T-helper 1 cell (primary cell): Measurements from ENCODE around the gene ZBP1.
A peak's percentile ranks its signal among the peaks of the same experiment; 100 is the strongest.

Experiments
- DNase-seq, 5 donors: peaks; one replicate each; pipeline ENCODE4 v3.0.0-alpha.2; 2012 to 2020

The ZBP1 gene

DNA sequence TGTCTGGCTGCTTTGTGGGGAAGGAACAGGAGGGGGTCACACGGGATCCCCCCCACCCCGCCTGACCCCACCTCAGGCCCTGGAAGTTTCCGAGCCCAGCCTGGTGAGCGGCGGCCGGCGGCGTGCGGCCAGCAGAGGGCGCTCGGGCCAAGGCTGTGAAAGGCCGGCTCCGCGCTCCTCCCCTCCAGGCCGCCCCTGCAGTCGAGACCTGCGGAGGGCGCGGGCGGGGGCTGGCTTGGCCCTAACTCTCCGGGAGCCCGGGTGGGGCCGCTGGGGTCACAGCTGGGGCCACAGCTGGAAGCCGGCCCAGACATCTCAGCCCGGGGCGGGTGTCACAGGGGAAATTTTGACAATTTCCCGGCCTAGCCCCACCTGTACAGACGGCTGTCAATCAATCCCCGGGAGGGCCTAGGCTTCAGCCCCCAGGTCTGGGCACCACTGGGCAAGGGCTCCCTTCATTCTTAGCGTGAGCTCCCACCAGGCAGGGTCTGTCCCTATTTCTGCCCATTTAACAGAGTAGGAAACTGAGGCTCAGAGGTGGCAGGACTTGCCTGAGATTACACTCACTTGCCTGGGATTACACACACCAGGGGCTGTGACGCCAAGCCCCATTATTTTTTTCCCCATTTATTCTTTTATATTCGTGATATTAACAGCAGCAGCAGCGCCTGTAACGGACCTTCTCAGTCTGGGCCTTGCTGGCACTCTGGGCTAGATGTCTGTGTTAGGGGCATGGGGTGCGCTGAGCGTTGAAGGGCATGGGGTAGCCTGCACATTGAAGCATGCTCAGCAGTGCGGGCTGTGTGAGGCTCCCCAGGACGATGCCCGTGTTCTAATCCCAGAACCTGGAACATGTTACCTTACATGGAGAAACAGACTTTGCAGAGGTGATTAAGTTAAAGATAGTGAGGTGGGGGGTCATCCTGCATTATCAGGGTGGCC is 23.0 kb downstream of the ZBP1 start:
- DNase-seq = peak; percentile 49 to 70 (median 64)

DNA sequence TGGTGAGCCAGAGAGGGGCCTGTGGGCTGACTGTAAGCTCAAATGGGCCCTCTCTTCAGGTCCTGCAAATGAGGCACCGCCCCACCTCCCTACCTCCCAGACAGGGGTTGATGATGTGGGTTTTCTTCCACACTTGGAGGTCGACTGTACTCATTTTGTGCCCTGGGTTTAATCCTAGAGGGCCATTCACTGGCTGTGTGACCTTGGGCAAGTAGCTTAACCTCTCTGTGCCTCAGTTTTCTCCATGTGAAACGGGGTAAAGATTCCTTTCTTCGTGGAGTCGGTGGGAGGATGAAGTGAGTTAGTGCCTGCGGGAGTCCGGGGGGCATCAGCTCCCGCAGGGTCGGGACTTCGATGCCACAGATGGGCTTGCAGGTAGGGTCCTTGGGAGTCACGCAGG is 23.9 kb downstream of the ZBP1 start:
- no peak for DNase-seq

DNA sequence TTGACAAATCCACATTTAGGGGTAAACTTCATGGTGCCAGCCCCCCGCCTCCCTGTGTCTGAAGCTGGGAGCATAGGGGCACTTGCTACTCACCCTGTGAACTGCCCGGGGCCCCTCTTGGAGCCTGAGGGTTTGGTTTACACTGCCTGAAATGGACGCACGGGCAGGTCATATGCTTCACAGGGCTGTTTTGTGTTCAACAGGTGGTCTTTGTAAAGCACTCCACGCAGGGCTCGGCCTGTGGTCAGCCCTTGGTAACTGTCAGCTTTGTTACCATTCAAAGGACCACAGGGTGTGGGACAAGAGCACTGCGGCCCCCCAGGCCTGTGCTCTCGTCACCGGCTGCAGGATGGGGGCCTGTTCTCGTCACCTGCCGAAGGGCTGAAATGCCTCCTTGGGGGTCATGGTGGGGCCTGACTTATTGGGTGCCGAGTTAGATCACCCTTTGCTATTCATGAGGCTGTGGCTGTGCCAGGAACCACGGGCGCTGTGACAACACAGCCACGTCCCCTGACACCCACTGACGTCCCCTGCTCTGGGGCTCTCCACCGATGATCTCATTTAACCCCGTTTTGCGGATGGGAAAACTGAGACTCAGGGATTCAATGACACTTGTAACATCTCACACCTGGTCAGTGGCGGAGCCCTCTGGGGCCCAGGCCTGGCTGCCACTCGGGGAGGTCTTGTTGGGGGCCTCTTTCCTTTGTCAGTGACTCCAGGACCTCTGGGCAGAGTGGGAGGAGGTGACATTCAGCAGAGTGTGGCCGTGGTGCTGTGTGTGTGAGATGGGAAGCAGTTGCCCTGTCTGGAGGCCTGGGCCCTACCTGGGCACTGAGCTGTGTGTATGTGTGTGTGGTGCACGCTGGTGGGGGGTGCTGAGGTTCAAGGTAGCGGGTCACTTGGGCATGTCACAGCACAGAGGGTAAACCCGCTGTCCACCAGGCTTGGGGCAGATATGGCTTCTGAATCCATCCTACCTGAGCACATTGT is 24.9 kb downstream of the ZBP1 start:
- no peak for DNase-seq

DNA sequence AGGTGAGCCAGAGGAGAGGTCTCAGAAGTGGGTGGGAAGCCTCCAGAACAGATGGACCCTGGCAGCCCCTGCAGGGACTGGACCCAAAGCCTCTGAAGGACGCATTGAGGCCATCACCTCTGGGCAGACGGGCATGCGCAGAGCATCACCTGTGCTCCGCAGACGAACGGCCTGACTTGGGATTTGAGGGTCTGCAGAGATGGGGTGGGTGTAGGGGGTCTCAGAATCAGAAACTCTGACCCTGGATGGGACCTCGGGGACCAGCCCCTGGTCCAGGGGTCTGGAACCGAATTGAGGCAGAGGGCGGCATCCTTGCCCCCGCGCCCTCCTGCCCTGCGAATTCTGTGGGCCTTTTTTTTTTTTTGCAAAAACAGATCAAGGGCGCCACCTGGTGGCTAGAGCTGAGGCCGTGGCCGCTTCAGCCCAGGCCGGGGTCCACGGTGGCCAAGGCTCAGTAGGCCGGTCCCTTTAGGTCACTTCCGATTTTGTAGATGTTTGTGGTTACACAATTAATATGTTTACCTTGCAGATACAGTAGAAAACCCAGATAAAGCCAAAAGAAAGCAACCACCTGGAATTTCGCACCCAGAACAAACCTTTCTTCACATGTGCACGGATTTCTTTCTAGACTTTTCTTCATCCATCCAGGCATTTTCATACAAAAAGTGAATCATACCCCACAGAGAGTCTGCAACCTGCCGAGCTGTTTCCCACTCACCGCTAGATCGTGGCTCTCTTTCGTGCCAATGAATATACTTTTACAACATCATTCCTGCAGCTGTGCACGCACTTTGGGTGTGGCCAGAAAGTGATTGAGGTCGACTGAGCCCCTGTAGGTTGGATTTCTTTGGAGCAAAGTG is 25.9 kb downstream of the ZBP1 start:
- peak in 4 of 5 donors; percentile 23 to 51 (median 36) for DNase-seq

DNA sequence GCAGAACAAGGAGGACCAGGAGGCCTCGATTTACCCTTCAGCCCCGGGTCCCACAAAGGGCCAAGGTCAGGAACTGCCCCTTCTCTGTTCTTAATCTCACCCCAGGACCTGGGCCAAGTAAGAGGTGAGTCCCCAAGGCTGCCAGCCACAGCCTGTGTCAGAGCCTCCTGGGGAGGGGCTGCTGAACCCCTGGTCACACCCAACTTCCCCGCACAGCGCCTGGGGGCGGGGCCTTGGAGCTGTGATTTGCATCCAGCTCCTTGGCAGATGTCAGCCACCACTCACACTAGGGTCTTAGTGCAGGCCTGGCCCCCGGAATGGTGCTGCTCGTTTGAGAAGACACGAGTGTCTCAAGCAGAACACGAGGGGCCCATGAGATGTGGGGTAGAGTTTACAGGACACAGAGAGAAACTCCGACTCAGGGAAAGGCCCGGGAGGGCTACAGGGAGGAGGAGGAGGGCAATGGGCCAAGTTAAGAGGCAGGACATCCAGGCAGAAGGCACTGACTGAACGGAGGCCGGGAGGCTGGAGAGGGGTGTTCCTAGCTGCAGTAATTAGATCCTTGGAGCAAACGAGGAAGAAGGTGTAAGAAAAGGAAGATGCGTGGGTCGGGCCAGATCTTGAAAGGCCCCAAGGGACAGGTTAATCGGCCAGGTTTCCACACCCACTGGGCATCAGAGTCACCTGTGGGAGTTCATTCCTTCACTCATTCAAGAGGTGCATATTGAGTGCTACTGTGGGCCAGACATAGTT is 26.9 kb downstream of the ZBP1 start:
- no peak for DNase-seq

DNA sequence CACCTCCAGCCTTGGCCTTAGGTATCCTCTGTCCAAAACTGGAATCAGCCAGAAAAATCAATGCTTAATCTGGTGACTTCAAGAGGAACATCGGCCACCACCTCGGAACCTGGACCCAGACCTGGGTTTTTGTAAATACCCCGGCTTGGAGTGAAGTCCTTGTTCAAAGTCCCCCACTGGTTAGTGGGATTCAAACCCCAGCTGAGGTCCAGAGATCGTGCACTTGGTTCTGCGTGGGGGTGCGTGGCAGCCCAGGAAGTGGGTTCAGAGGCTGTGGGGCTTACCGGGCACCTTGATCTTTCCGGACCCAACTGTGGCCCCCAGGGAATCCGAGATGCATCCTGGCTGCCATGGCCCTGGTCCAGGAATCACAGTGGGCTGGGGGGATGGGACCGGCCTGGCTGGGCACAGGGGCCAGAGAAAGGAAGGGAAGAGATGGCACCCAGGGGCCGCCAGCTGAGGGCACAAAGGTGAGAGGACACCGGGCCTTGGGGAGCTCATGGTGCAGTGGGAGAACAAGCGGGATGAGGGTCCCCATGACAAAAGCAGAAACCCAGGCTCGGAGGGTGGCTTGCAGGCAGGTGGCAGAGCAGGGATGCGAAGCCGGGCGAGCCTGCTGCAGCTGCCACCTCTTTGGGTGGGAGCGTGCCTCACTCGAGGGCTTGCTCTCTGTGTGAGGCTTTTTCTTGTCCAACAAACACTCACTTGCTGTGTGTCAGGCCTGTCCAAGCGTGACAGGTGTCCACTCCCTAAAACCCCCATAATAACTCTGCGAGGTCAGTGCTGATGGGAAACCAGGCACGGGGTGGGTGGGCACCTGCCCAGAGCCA is 27.7 kb downstream of the ZBP1 start:
- DNase-seq = no peak

DNA sequence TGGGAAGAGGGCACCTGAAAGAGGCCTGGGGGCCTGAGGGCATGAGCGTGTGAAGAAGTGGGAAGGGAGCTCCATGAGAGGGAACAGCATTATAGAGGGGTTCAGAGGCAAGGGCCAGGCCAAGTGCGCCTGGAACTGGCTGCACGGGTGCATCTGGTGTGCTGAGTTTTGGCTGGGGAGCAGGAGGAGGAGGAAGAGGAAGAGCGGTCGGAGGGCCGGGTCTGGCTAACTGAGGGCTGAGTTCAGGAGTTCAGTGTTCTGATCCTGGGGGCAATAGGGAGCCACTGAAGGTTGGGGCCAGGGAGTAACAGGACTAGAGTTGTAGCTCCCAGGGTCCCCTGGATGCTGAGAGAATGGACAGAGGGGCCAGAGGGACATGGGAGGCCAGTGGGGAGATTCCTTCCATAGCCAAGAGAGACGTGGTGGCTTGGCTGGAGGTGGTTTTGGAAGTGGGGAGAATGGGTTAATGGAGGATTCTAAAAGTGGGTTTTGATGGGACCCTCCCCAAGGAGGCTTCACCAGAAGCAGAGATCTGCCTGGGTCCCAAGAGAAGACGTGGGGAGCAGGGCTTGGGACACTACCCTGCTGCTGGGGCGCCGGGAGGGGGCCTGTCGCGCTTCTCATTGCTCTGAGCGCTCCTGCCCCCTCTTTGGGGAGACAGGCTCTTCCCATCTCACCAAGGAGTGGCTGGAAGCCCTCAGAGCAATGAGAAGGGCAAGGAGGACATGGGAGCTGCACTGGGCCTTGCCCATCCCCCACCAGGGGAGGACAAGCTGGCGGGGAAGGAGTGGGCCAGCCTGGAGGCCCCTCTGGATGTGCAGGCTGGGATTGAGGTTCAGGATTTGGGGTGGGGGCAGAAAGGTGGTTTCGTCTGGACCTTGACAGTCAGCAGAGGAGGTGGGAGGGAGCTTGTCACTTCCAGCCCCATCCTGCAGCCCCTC is 28.7 kb downstream of the ZBP1 start:
- DNase-seq = no peak

DNA sequence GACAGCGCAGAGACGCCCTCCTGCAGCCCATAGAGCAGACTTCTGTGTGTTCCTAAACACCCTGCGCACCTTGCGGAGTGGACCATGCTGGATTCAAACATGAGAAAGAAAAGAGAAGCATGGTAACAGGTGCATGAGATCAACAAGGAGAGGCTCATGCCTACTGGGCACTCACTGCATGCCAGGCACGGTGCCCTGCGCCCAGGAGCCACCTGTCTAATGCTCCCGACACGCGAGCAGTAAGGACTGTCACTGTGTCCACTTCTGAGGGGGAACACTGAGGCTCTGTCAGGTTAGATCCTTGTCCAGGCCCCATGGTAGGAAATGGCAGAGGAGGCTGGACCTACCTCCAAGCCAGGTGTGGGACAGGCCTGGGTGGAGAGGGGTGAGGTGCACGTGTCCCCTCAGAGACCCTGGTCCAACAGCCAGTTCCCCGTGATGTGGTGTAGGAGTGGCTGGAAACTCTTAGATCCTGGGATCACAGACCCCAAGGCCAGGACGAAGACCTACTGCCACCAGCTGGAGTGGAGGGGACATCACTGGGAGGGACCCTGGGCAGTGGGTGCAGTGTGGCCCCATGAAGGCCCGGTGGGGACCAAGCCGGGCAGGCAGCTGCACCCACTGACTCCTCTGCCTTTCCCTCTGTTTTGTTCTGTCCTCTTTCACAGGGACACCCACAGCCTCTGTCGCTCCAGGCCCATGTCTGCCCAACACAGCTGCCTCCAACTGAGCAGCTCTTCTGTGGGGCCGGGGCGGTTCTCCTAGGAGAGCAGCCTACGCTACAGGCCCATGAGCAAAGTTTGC is 29.5 kb downstream of the ZBP1 start:
- no peak for DNase-seq

DNA sequence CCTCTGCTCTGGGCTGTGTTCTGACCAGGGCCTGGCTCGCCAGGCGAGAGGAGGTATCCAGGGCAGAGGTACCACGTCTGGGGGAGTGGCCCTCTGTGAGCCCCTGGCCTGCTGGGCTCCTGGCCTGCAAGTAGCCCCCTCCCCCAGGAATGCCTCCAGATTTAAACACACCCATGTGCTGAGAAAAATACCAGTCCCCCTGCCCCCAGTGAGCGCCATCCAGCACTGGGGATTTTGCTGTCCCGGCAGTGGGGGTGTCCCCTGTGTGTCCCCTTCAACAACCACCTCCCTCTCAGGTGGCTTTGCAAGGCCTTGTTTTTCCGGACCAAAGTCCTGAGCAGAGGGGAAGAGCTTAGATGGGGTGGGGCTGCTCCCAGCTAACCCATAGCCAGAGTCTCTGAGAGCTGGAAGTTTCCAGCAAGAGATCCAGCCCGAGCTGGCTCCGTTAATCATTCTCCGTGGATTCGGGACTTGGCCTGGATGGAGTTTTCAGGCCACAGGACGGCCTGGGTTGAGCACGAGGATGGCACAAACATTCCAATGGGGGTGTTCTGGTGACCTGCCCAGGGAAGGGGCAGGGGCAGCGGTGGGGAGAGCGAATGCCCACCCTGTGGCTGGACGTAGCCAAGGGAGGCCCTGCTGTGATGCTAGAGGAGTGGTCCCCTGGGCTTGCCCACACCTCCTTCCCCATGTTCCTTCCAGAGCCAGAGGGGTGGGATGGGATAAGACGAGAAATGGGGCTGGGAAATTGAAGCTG is 30.3 kb downstream of the ZBP1 start:
- no peak for DNase-seq

DNA sequence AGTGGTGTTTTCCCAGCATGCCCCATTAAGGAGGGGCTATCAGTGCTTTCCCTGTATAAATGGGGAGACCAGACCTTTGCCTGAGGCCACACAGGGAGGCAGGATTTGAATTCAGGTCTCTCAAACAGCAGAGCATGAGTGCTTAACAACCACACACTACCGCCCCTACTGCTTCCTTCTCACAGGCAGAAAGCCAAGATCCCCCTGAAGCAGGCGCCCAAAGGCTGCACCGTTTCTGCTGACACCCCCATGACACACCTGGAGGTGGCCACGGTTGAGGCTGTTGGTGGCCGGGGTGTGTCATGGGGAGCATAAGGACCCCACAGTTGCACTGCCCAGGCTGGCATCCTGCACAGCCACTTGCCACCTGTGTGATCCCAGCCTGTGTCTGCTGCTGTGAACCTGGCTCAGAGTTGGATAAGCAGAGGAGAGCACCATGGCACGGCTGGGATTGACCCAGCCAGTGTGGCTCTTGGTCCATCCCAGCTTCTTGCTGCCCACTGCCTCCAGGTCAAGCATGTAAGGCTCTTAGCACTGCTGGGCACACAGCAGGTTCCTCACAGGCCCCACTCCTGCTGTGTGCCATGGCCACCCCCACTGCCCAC is 31.0 kb downstream of the ZBP1 start:
- DNase-seq = no peak

DNA sequence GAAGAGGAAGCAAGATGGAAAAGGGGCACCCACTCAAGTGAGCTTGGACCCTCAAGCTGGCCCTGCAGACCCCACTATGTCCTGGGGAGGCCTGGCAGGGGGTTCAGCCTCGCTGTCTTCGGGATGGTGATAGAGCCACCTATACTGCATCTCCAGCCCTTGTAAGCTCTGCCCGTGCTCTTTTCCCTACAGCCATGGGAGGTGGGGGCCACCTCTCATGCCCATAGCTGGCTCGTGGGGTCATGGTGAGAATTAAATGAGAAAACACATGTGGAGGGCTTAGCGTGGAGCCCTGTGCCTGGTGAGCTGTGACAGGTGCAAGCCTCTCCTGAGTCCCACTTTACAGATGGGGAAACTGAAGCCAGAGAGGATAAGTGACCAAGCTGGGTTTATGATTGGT is 31.6 kb downstream of the ZBP1 start:
- DNase-seq = no peak

DNA sequence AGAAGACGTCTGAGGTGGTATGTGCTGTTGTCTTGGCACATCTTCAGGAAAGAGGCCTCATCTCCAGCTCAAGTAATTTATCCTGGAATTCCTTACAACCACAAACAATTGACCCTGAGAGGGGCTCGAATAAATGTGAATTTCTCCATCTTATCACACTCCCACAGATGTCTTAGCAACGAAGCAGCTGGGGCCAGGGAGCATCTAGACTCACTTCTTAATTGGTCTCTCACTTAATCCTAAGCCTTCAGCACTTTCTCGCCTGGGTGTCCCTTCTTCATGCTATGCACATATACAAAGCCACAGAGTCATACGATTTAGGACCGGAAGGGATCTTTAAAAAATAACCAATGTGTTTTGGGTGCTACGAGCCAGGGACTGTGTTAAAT is 32.2 kb downstream of the ZBP1 start:
- no peak for DNase-seq

DNA sequence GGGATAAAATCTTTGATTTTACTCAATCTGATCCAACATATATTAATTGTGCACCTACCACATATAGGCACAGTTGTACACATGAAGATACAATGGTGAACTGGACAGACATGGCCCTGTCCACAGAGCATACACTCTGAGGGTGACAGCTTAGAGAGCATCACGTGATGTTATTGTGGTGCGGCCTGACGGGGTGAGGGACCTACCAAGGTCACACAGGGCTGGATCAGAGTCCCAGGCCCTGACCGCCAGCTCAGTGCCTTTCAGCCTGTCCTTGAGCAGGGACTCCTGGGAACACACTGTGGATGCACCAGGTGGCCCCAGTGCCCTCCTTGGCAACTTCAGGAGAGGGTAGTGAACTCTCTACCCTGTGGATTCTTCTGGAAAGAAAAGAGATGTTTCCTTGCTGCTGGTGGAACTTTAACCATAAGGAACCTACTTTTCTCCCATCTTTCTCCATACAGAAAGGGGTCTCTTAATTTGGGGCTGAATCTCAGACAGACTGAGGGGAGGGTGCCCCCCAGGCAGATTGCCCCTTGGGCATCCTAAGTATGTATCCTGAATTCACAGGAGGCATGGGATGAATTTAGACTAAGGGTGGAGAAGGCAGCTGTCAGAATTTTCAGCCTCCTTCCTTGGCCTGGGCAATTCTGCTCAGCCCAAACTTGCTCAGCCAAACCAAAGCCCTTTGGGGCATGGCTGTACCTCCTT is 32.8 kb downstream of the ZBP1 start:
- DNase-seq = no peak

DNA sequence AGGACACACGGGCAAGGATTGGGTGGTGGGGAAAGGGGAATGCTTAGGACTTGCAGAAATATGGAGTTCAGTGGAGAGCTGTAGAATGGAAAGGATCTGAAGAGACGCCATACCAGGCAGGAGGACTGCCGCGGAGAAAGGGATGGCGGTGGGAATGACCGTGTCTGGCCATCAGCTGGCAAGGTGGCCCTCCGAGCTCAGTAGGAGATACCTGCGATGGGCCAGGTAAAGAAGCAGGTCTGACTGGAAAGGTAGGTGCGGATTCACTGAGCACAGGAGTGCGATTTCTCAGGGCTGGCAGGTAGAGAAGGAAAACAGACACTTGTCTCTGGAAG is 33.3 kb downstream of the ZBP1 start:
- no peak for DNase-seq

DNA sequence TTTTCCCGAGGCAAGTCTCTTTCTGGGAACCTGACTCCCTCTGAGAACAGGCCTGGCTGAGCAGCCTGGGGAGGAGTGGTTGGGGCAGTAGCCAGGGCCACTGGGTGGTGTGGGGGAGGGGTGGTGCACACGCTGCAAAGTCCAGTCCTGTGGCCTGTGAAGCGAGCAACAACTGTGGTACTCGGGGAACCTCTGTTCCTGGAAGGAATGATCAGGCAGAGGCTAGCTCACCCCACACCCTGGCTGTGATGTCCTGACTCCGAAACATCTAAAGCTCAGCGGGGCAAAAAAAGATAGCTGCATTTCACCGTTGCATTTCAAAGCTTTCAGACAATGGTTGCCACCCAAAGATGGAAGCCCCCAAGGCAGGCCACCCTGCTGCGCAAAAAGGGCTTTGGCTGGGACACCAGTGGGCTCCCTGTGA is 33.8 kb downstream of the ZBP1 start:
- DNase-seq = no peak

DNA sequence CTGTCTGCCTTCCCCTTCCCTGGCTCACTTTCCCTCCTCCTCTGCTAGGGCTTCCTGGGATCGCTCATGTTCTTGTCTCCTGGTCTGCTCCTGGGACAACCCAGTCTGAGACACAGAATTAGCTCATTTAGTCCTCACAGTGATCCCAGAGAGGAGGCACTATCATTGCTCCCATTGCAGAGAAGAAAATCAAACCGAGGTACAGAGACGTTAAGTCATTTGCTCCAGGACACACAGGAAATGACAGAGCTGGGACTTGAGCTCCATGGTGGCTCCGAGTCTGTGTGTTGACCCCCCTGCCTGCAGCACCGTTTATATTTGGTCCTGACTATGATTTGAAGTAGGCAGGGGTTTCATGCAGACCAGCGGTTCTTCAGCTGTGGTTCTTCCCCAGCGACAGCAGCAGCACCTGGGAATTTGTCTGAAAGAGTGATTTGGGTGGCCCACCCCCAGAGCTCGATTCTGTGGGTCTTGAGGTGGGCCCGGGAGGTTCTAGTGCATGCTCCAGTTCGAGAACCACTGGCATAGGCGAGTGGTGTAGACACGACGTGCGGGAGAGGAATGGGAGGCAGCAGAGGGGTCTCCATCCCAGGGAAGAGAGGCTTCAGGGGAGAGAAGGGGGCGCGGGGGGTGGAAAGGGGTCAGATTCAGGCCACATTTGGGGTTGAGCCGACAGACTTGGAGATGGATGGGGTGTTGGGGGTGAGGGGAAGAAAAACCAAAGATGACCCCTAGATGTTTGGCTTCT is 34.6 kb downstream of the ZBP1 start:
- no peak for DNase-seq
